ENCODE data around the gene FRAT1.
A peak's percentile ranks its signal among the peaks of the same experiment; 100 is the strongest.

The FRAT1 gene

DNA sequence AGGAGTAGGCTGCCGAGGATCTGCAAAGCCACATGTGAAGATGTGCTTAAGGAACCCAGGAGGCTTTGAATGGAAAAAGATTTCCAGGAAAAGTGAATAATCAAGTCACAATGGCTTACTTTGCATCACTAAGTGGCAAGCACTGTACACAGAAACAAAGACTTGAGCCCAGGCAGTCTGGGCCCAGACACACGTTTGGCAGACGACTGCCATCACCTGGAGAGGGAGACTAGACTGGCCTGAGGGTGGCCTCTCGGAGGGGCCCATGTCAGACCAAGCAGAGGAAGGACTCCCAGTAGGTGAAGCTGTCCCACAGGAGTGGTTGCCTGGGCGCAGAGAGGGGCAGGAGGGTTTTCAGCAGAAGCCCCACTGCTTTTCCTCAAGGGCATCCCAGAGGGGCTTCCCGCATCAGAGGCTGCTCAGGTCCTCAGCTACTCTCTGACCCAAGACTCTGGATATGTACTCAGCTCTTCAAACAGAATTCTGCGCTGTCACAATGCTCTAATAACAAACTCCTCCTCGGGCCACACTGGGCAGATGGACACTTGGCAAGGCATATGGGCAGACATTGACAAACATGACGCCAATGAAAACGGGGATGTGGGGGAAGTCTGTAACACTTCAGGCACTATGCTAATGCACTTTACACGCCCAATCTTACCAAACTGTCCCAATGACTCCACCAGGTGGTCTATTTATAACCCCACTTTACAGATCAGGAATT lies 43.4 kb downstream of the FRAT1 start:
- H3K27me3 ChIP-seq (ENCODE audit: control insufficient read depth in 2 of 2, insufficient read depth in 2 of 2, low read length in 2 of 2) = no peaks in the 10 kb centered on the region
- peaks cover 0 to 2% of the 10 kb centered on the region in 2 donors for H3K4me1 ChIP-seq (ENCODE audit: control insufficient read depth in 2 of 2, insufficient read depth in 2 of 2, low read length in 2 of 2)
- no peaks in the 10 kb centered on the region for H3K9me3 ChIP-seq (ENCODE audit: control insufficient read depth in 2 of 2, low read length in 2 of 2)
- no peak overlapping the region for H3K27ac ChIP-seq (ENCODE audit: low read depth in 2 of 2, low read length in 2 of 2)
- H3K9ac ChIP-seq (ENCODE audit: low read depth in 1 of 2, low read length in 2 of 2) = no peak overlapping the region
- H3K36me3 ChIP-seq (ENCODE audit: control insufficient read depth in 2 of 2, insufficient read depth in 2 of 2, low read length in 2 of 2) = peaks cover 8 to 37% of the 10 kb centered on the region in 2 donors
- H3K4me3 ChIP-seq (ENCODE audit: low read length in 2 of 2) = no peak overlapping the region

GRCh38 chr10:97363071-97363470 lies 44.0 kb downstream of the FRAT1 start:
- Histone ChIP-seq H3K27ac (ENCODE audit: low read depth in 2 of 2, low read length in 2 of 2) (no peak overlapping the region), H3K9me3 (ENCODE audit: control insufficient read depth in 2 of 2, low read length in 2 of 2) (no peaks in the 10 kb centered on the region), H3K27me3 (ENCODE audit: control insufficient read depth in 2 of 2, insufficient read depth in 2 of 2, low read length in 2 of 2) (no peaks in the 10 kb centered on the region), H3K36me3 (ENCODE audit: control insufficient read depth in 2 of 2, insufficient read depth in 2 of 2, low read length in 2 of 2) (peaks cover 8 to 37% of the 10 kb centered on the region in 2 donors), H3K9ac (ENCODE audit: low read depth in 1 of 2, low read length in 2 of 2) (no peak overlapping the region), H3K4me1 (ENCODE audit: control insufficient read depth in 2 of 2, insufficient read depth in 2 of 2, low read length in 2 of 2) (peaks cover 0 to 2% of the 10 kb centered on the region in 2 donors), H3K4me3 (ENCODE audit: low read length in 2 of 2) (no peak overlapping the region)

- Histone ChIP-seq H3K36me3 (ENCODE audit: control insufficient read depth in 2 of 2, insufficient read depth in 2 of 2, low read length in 2 of 2) (peaks cover 17 to 38% of the 10 kb centered on the region in 2 donors), H3K27me3 (ENCODE audit: control insufficient read depth in 2 of 2, insufficient read depth in 2 of 2, low read length in 2 of 2) (no peaks in the 10 kb centered on the region), H3K4me1 (ENCODE audit: control insufficient read depth in 2 of 2, insufficient read depth in 2 of 2, low read length in 2 of 2) (peaks cover 0 to 2% of the 10 kb centered on the region in 2 donors), H3K27ac (ENCODE audit: low read depth in 2 of 2, low read length in 2 of 2) (peak overlapping the region; percentile 40 to 61), H3K9ac (ENCODE audit: low read depth in 1 of 2, low read length in 2 of 2) (no peak overlapping the region), H3K9me3 (ENCODE audit: control insufficient read depth in 2 of 2, low read length in 2 of 2) (no peaks in the 10 kb centered on the region), H3K4me3 (ENCODE audit: low read length in 2 of 2) (no peak overlapping the region)
Measured at GRCh38 chr10:97365761-97366351, 46.8 kb downstream of the FRAT1 start.

GRCh38 chr10:97366572-97366971 lies 47.5 kb downstream of the FRAT1 start:
- H3K27ac ChIP-seq (ENCODE audit: low read depth in 2 of 2, low read length in 2 of 2) = peak overlapping the region; percentile 40 to 61
- H3K9ac ChIP-seq (ENCODE audit: low read depth in 1 of 2, low read length in 2 of 2) = no peak overlapping the region
- H3K36me3 ChIP-seq (ENCODE audit: control insufficient read depth in 2 of 2, insufficient read depth in 2 of 2, low read length in 2 of 2) = peaks cover 21 to 40% of the 10 kb centered on the region in 2 donors
- H3K4me3 ChIP-seq (ENCODE audit: low read length in 2 of 2) = no peak overlapping the region
- H3K27me3 ChIP-seq (ENCODE audit: control insufficient read depth in 2 of 2, insufficient read depth in 2 of 2, low read length in 2 of 2) = no peaks in the 10 kb centered on the region
- H3K4me1 ChIP-seq (ENCODE audit: control insufficient read depth in 2 of 2, insufficient read depth in 2 of 2, low read length in 2 of 2) = peaks cover 0 to 2% of the 10 kb centered on the region in 2 donors
- H3K9me3 ChIP-seq (ENCODE audit: control insufficient read depth in 2 of 2, low read length in 2 of 2) = no peaks in the 10 kb centered on the region

DNA sequence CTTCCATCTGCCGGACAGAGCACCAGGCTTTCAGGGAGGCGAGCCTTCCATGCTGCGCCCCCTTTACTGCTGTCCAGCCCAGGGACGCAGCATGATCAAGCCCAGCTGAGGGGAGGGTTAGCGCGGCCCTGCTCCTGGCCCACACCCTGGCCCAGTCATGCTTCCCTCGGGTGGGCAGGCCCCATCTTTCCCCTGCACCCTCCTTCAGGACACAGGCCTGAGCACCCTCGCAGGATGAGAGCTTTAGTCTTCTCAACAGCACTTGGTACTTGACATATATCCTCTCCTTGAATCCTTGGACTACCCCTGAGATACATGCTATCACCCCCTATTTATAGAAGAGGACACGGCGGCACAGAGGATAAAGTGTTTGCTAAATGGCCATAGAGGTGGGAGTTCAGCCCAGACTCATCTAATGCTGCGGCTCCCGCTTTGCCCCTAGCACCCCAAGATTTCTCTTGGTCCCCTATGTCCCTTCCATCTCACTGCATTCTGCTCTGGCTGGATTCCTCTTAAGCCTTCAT lies 48.1 kb downstream of the FRAT1 start:
- H3K9me3 ChIP-seq (ENCODE audit: control insufficient read depth in 2 of 2, low read length in 2 of 2) = no peaks in the 10 kb centered on the region
- H3K4me1 ChIP-seq (ENCODE audit: control insufficient read depth in 2 of 2, insufficient read depth in 2 of 2, low read length in 2 of 2) = peaks cover 0 to 2% of the 10 kb centered on the region in 2 donors
- H3K9ac ChIP-seq (ENCODE audit: low read depth in 1 of 2, low read length in 2 of 2) = no peak overlapping the region
- H3K27me3 ChIP-seq (ENCODE audit: control insufficient read depth in 2 of 2, insufficient read depth in 2 of 2, low read length in 2 of 2) = no peaks in the 10 kb centered on the region
- H3K27ac ChIP-seq (ENCODE audit: low read depth in 2 of 2, low read length in 2 of 2) = no peak overlapping the region
- peaks cover 27 to 46% of the 10 kb centered on the region in 2 donors for H3K36me3 ChIP-seq (ENCODE audit: control insufficient read depth in 2 of 2, insufficient read depth in 2 of 2, low read length in 2 of 2)
- no peak overlapping the region for H3K4me3 ChIP-seq (ENCODE audit: low read length in 2 of 2)

Data from mucosa of rectum (tissue), 2 donors.